SK-N-MC (cell line): ENCODE results near the gene SHKBP1.

Experiments used
- EZH2 ChIP-seq: fragments of 200-600 bp; sonication (generic); IDR thresholded peaks from one replicate; pipeline ENCODE4 v1.6.1; 2017; ENCODE audit warnings: antibody characterized with exemption
- POLR2AphosphoS5 ChIP-seq: IDR thresholded peaks from 2 replicates; pipeline ENCODE4 v1.6.1; 2012; ENCODE audit warnings: mild to moderate bottlenecking, low read depth, low read length, borderline replicate concordance

GRCh38 chr19:40534148-40534547 lies 42.5 kb upstream of the SHKBP1 start:
- TF ChIP-seq POLR2AphosphoS5 (no peak), EZH2 (no peak)
